Dermis microvascular lymphatic vessel endothelial cell (primary cell): ENCODE data around the gene WLS. TPM values are rescaled to one million over a fixed set of nuclear protein-coding genes. Genes with fewer than 3 reads are reported as not detected.
"Not testable (repeated sequence)": the region's sequence is repeated elsewhere in the genome, so short reads cannot be mapped to it uniquely, and the experiment has no call there.

Experiments
- DNase-seq, 2 donors: peaks; one replicate each; pipeline versions ENCODE4 v3.0.0 to v3.0.0-alpha.2; 2010; ENCODE audit warnings: low read depth in 2 of 2
- total RNA-seq: library from RNA; depleted of rRNA; stranded (reverse); fragments of >200 nt; gene quantifications from 2 replicates; pipeline ENCODE4 v1.2.1, GENCODE V29; 2014

The WLS gene
- total RNA-seq, 1 donor from 2014 or later, result 31.6 TPM

GRCh38 chr1:68168545-68169171, 63.7 kb downstream of the WLS start:
- DNase-seq, result no peak

GRCh38 chr1:68167211-68167610, 65.1 kb downstream of the WLS start:
- no peak for DNase-seq

GRCh38 chr1:68166348-68166747, 66.0 kb downstream of the WLS start:
- no peak for DNase-seq

- no peak for DNase-seq
These were observed 66.7 kb downstream of the WLS start for GRCh38 chr1:68165665-68166064.

GRCh38 chr1:68164918-68165317, 67.4 kb downstream of the WLS start:
- DNase-seq, result no peak

- DNase-seq, result no peak
These were observed 69.1 kb downstream of the WLS start for GRCh38 chr1:68163220-68163619.

GRCh38 chr1:68162761-68163160, 69.6 kb downstream of the WLS start:
- DNase-seq, result no peak

- DNase-seq, result not testable (repeated sequence)
These were observed 70.7 kb downstream of the WLS start for GRCh38 chr1:68161672-68162071.

- DNase-seq, result not testable (repeated sequence)
These were observed 71.4 kb downstream of the WLS start for GRCh38 chr1:68160935-68161334.

GRCh38 chr1:68160021-68160420, 72.3 kb downstream of the WLS start:
- no peak for DNase-seq

- no peak for DNase-seq
These were observed 73.5 kb downstream of the WLS start for GRCh38 chr1:68158837-68159236.

GRCh38 chr1:68157416-68157815, 74.9 kb downstream of the WLS start:
- no peak for DNase-seq

- no peak for DNase-seq
These were observed 80.6 kb downstream of the WLS start for GRCh38 chr1:68151690-68152089.

- no peak for DNase-seq
These were observed 82.4 kb downstream of the WLS start for GRCh38 chr1:68149907-68150306.

GRCh38 chr1:68149110-68149798, 83.1 kb downstream of the WLS start:
- no peak for DNase-seq

- DNase-seq, result no peak
These were observed 83.7 kb downstream of the WLS start for GRCh38 chr1:68148631-68149030.

- no peak for DNase-seq
These were observed 84.7 kb downstream of the WLS start for GRCh38 chr1:68147534-68148171.

- peak; percentile 9 to 19 for DNase-seq
These were observed 86.8 kb downstream of the WLS start for GRCh38 chr1:68145418-68146126.

GRCh38 chr1:68144856-68145255, 87.5 kb downstream of the WLS start:
- DNase-seq, result no peak

GRCh38 chr1:68143633-68144032, 88.7 kb downstream of the WLS start:
- DNase-seq, result no peak

GRCh38 chr1:68142461-68142860, 89.9 kb downstream of the WLS start:
- DNase-seq, result no peak

- no peak for DNase-seq
These were observed 90.3 kb downstream of the WLS start for GRCh38 chr1:68142036-68142435.
